GM18498 (cell line): ENCODE data around the gene DNAJC30.

Experiments used
- ATAC-seq: cut with Tn5 transposase; IDR thresholded peaks from one replicate; pipeline ENCODE4 v1.9.1; 2021; ENCODE audit warnings: mild to moderate bottlenecking, moderate library complexity; ENCODE audit not compliant: unreplicated experiment

DNAJC30 gene

GRCh38 chr7:73708961-73709549, 25.8 kb upstream of the DNAJC30 start:
- ATAC-seq: no peak

- no peak for ATAC-seq
These were observed 23.9 kb upstream of the DNAJC30 start for GRCh38 chr7:73707045-73707631.

- no peak for ATAC-seq
These were observed 23.1 kb upstream of the DNAJC30 start for GRCh38 chr7:73706126-73707044.

GRCh38 chr7:73705551-73705920, 22.3 kb upstream of the DNAJC30 start:
- no peak for ATAC-seq

- ATAC-seq: no peak
These were observed 21.6 kb upstream of the DNAJC30 start for GRCh38 chr7:73704640-73705550.

- no peak for ATAC-seq
These were observed 20.7 kb upstream of the DNAJC30 start for GRCh38 chr7:73703757-73704639.

GRCh38 chr7:73703225-73703624, 20.0 kb upstream of the DNAJC30 start:
- ATAC-seq: no peak

- no peak for ATAC-seq
These were observed 19.4 kb upstream of the DNAJC30 start for GRCh38 chr7:73702665-73703064.

- ATAC-seq: no peak
These were observed 19.0 kb upstream of the DNAJC30 start for GRCh38 chr7:73702226-73702625.

GRCh38 chr7:73701357-73701995, 18.2 kb upstream of the DNAJC30 start:
- no peak for ATAC-seq

- no peak for ATAC-seq
These were observed 17.4 kb upstream of the DNAJC30 start for GRCh38 chr7:73700581-73701134.

- no peak for ATAC-seq
These were observed 16.8 kb upstream of the DNAJC30 start for GRCh38 chr7:73700069-73700423.

GRCh38 chr7:73699370-73700068, 16.3 kb upstream of the DNAJC30 start:
- ATAC-seq: no peak

GRCh38 chr7:73698410-73698809, 15.2 kb upstream of the DNAJC30 start:
- no peak for ATAC-seq

GRCh38 chr7:73696372-73696771, 13.1 kb upstream of the DNAJC30 start:
- no peak for ATAC-seq

GRCh38 chr7:73690646-73691045, 7.4 kb upstream of the DNAJC30 start:
- no peak for ATAC-seq

- no peak for ATAC-seq
These were observed 5.0 kb upstream of the DNAJC30 start for GRCh38 chr7:73688288-73688687.

- ATAC-seq: no peak
These were observed 2.1 kb upstream of the DNAJC30 start for GRCh38 chr7:73685311-73685710.
